HepG2 (cell line): Measurements from ENCODE around the gene CIBAR2. TPM values are rescaled to one million over a fixed set of nuclear protein-coding genes. Genes with fewer than 3 reads are reported as not detected.

Source experiments
- AHDC1 ChIP-seq: sonication (generic); formaldehyde crosslinking; IDR thresholded peaks from 2 replicates; pipeline ENCODE4 v1.5.1; 2020; ENCODE audit warnings: mild to moderate bottlenecking, missing genetic modification reagents, borderline replicate concordance
- CHD2 ChIP-seq: IDR thresholded peaks from 2 replicates; pipeline ENCODE4 v1.6.1; 2011; ENCODE audit warnings: low read depth, low read length, improper control_type of control experiment
- NAIF1 ChIP-seq: sonication (generic); formaldehyde crosslinking; IDR thresholded peaks from 2 replicates; pipeline ENCODE4 v1.5.0; 2020; ENCODE audit warnings: mild to moderate bottlenecking, missing genetic modification reagents, borderline replicate concordance
- PRDM15 ChIP-seq: sonication (generic); formaldehyde crosslinking; IDR thresholded peaks from 2 replicates; pipeline ENCODE4 v1.4.0; 2020; ENCODE audit warnings: missing genetic modification reagents
- ZNF180 ChIP-seq: sonication (generic); formaldehyde crosslinking; IDR thresholded peaks from 2 replicates; pipeline ENCODE4 v1.4.0; 2020; ENCODE audit warnings: low read depth, missing genetic modification reagents, borderline replicate concordance
- ZNF646 ChIP-seq: sonication (generic); formaldehyde crosslinking; IDR thresholded peaks from 2 replicates; pipeline ENCODE4 v1.9.0; 2021; ENCODE audit warnings: mild to moderate bottlenecking, missing genetic modification reagents
- ZNF883 ChIP-seq: sonication (generic); formaldehyde crosslinking; IDR thresholded peaks from 2 replicates; pipeline ENCODE4 v1.5.1; 2020; ENCODE audit warnings: mild to moderate bottlenecking, missing genetic modification reagents; ENCODE audit errors: not compliant biosample characterization
- polyA plus RNA-seq, 8 experiments: library from polyadenylated mRNA; depleted of rRNA in 3 of 8; stranded (reverse) in 7 of 8; unstranded in 1 of 8; fragments of >200 nt; fragmentation: Illumina TruSeq in 4 of 8; extraction: Trizol in 4 of 8; gene quantifications; 2 replicates each; pipeline versions ENCODE4 v1.2.1 to v1.2.3, GENCODE V29; 2011 to 2016; ENCODE audit warnings: low read depth in 4 of 8, missing spikeins in 1 of 8, mixed read lengths in 1 of 8; ENCODE audit not compliant: insufficient read depth in 1 of 8
- total RNA-seq, 5 experiments: library from RNA; depleted of rRNA; stranded (reverse); fragments of >200 nt; fragmentation: Illumina TruSeq; extraction: Trizol; gene quantifications; 2 replicates each; pipeline ENCODE4 v1.2.3, GENCODE V29; 2016; ENCODE audit warnings: low read depth in 1 of 5
- TF ChIP-seq, protein P1 (sequence below): sonication (generic); formaldehyde crosslinking; IDR thresholded peaks from 2 replicates; pipeline ENCODE4 v1.4.0; 2020; ENCODE audit warnings: missing genetic modification reagents

Gene CIBAR2
- total and polyA plus RNA-seq, 2 of the 13 experiments (the other 11 are each of a cell fraction or from before 2014, with no cell fraction given): not detected

- TF ChIP-seq ZNF646 (CRISPR knock-in tag): no peak
- no peak for TF ChIP-seq AHDC1 (CRISPR knock-in tag)
- TF ChIP-seq PRDM15 (CRISPR knock-in tag): no peak; the same call in none of the 2 replicates
- no peak for TF ChIP-seq ZNF180 (CRISPR knock-in tag)
- TF ChIP-seq ZNF883: peak; percentile 55
- TF ChIP-seq, protein P1, sequence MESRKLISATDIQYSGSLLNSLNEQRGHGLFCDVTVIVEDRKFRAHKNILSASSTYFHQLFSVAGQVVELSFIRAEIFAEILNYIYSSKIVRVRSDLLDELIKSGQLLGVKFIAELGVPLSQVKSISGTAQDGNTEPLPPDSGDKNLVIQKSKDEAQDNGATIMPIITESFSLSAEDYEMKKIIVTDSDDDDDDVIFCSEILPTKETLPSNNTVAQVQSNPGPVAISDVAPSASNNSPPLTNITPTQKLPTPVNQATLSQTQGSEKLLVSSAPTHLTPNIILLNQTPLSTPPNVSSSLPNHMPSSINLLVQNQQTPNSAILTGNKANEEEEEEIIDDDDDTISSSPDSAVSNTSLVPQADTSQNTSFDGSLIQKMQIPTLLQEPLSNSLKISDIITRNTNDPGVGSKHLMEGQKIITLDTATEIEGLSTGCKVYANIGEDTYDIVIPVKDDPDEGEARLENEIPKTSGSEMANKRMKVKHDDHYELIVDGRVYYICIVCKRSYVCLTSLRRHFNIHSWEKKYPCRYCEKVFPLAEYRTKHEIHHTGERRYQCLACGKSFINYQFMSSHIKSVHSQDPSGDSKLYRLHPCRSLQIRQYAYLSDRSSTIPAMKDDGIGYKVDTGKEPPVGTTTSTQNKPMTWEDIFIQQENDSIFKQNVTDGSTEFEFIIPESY: 0 out of 2 replicates have a peak, but pooled peaks have one; percentile 18
- TF ChIP-seq NAIF1 (CRISPR knock-in tag): no peak
- no peak for TF ChIP-seq CHD2
Observed at GRCh38 chr16:85137323-85138072, 25.2 kb upstream of the CIBAR2 start (continued).
